WTC11 (cell line): Measurements from ENCODE around the gene FAM227B. TPM values are rescaled to one million over a fixed set of nuclear protein-coding genes. Genes with fewer than 3 reads are reported as not detected.
"Not testable (repeated sequence)": the region's sequence is repeated elsewhere in the genome, so short reads cannot be mapped to it uniquely, and the experiment has no call there.

Experiments
- ATAC-seq: fragments of 200-7000 bp; cut with Tn5 transposase; 2 replicates; pipeline ENCODE4 v1.10.0; 2021; ENCODE audit warnings: mild to moderate bottlenecking, moderate library complexity
- CTCF ChIA-PET: fragments of 300-600 bp; sonication (Branson Sonifier 250); formaldehyde crosslinking; loops from one replicate; lab custom pipeline; 2021; ENCODE audit warnings: antibody characterized with exemption; lab: Charles Lee
- POLR2A ChIA-PET: fragments of 350-600 bp; sonication (Branson Sonifier 250); formaldehyde crosslinking; loops from one replicate; lab custom pipeline; 2021; ENCODE audit warnings: antibody characterized with exemption; lab: Charles Lee
- DNase-seq: peaks from one replicate; pipeline ENCODE4 v3.0.0; 2021; ENCODE audit warnings: low spot score
- H3K27ac Mint-ChIP-seq: 2 replicates; pipeline ENCODE4 v1.8.0; 2021; ENCODE audit warnings: mixed read lengths
- H3K27me3 Mint-ChIP-seq: 2 replicates; pipeline ENCODE4 v1.8.0; 2021; ENCODE audit warnings: low read depth, mild to moderate bottlenecking, moderate library complexity, mixed read lengths
- H3K36me3 Mint-ChIP-seq: 2 replicates; pipeline ENCODE4 v1.8.0; 2021; ENCODE audit warnings: mixed read lengths
- H3K4me1 Mint-ChIP-seq: 2 replicates; pipeline ENCODE4 v1.8.0; 2022; ENCODE audit warnings: mixed read lengths
- H3K4me3 Mint-ChIP-seq: 2 replicates; pipeline ENCODE4 v1.8.0; 2021; ENCODE audit warnings: mild to moderate bottlenecking, moderate library complexity, mixed read lengths
- H3K9me3 Mint-ChIP-seq: 2 replicates; pipeline ENCODE4 v1.8.0; 2021; ENCODE audit warnings: mixed read lengths
- ATF3 ChIP-seq: sonication (generic); formaldehyde crosslinking; conservative IDR thresholded peaks from 2 replicates; pipeline ENCODE4 v1.8.1; 2022; ENCODE audit warnings: mild to moderate bottlenecking, missing genetic modification reagents
- ATF6 ChIP-seq: sonication (generic); formaldehyde crosslinking; IDR thresholded peaks from 2 replicates; pipeline ENCODE4 v1.8.1; 2023; ENCODE audit warnings: mild to moderate bottlenecking, missing genetic modification reagents
- ERG ChIP-seq: fragments of 250-450 bp; sonication (Bioruptor Pico); IDR thresholded peaks from 2 replicates; pipeline ENCODE4 v1.8.0; 2021; ENCODE audit warnings: mild to moderate bottlenecking
- FOXK1 ChIP-seq: sonication (generic); formaldehyde crosslinking; IDR thresholded peaks from 2 replicates; pipeline ENCODE4 v1.8.0; 2022; ENCODE audit warnings: mild to moderate bottlenecking, moderate library complexity, missing genetic modification reagents
- GABPB1 ChIP-seq: sonication (generic); formaldehyde crosslinking; IDR thresholded peaks from 2 replicates; pipeline ENCODE4 v1.8.1; 2023; ENCODE audit warnings: mild to moderate bottlenecking, missing genetic modification reagents
- HMGXB4 ChIP-seq: sonication (generic); formaldehyde crosslinking; IDR thresholded peaks from 2 replicates; pipeline ENCODE4 v1.8.1; 2023; ENCODE audit warnings: mild to moderate bottlenecking, moderate library complexity, missing genetic modification reagents
- MAX ChIP-seq: sonication (generic); formaldehyde crosslinking; IDR thresholded peaks from 2 replicates; pipeline ENCODE4 v1.8.0; 2022; ENCODE audit warnings: mild to moderate bottlenecking, missing genetic modification reagents
- MLX ChIP-seq: sonication (generic); formaldehyde crosslinking; IDR thresholded peaks from 2 replicates; pipeline ENCODE4 v1.8.1; 2023; ENCODE audit warnings: mild to moderate bottlenecking, missing genetic modification reagents, moderate library complexity
- MYBL2 ChIP-seq: sonication (generic); formaldehyde crosslinking; IDR thresholded peaks from 2 replicates; pipeline ENCODE4 v1.8.1; 2023; ENCODE audit warnings: mild to moderate bottlenecking, moderate library complexity, missing genetic modification reagents
- NFE2L1 ChIP-seq: sonication (generic); formaldehyde crosslinking; IDR thresholded peaks from 2 replicates; pipeline ENCODE4 v1.8.1; 2023; ENCODE audit warnings: missing genetic modification reagents
- NR1H2 ChIP-seq: sonication (generic); formaldehyde crosslinking; IDR thresholded peaks from 2 replicates; pipeline ENCODE4 v1.9.0; 2021; ENCODE audit warnings: mild to moderate bottlenecking, moderate library complexity, missing genetic modification reagents
- OVOL2 ChIP-seq: fragments of 250-450 bp; sonication (Bioruptor Pico); IDR thresholded peaks from 2 replicates; pipeline ENCODE4 v1.9.0; 2021; ENCODE audit warnings: mild to moderate bottlenecking, borderline replicate concordance
- PRRX2 ChIP-seq: fragments of 250-450 bp; sonication (Bioruptor Pico); IDR thresholded peaks from 2 replicates; pipeline ENCODE4 v1.8.0; 2021; ENCODE audit warnings: mild to moderate bottlenecking
- RORB ChIP-seq: fragments of 250-450 bp; sonication (Bioruptor Pico); IDR thresholded peaks from 2 replicates; pipeline ENCODE4 v1.9.0; 2021; ENCODE audit warnings: mild to moderate bottlenecking
- SOX15 ChIP-seq: fragments of 250-450 bp; sonication (Bioruptor Pico); IDR thresholded peaks from 2 replicates; pipeline ENCODE4 v1.9.0; 2021; ENCODE audit warnings: mild to moderate bottlenecking
- TEAD1 ChIP-seq: sonication (generic); formaldehyde crosslinking; IDR thresholded peaks from 2 replicates; pipeline ENCODE4 v1.8.0; 2022; ENCODE audit warnings: mild to moderate bottlenecking, missing genetic modification reagents
- ZMAT4 ChIP-seq: fragments of 250-450 bp; sonication (Bioruptor Pico); IDR thresholded peaks from 2 replicates; pipeline ENCODE4 v1.9.0; 2021; ENCODE audit warnings: mild to moderate bottlenecking
- ZNF281 ChIP-seq: sonication (generic); formaldehyde crosslinking; IDR thresholded peaks from 2 replicates; pipeline ENCODE4 v1.8.0; 2023; ENCODE audit warnings: mild to moderate bottlenecking, missing genetic modification reagents
- ZNF425 ChIP-seq: fragments of 250-450 bp; sonication (Bioruptor Pico); conservative IDR thresholded peaks from 2 replicates; pipeline ENCODE4 v1.9.0; 2021; ENCODE audit warnings: mild to moderate bottlenecking
- total RNA-seq: library from RNA; stranded (reverse); gene quantifications from 3 replicates; pipeline ENCODE4 v1.2.3, GENCODE V29; 2021

FAM227B gene
- total RNA-seq, 1 experiment from 2014 or later = 6.8 TPM

GRCh38 chr15:49604625-49605409 lies 15.8 kb downstream of the FAM227B start:
- ATAC-seq = no peak
- POLR2A ChIA-PET = no interaction called here
- TF ChIP-seq MLX (CRISPR knock-in tag) (no peak), GABPB1 (CRISPR knock-in tag) (no peak), OVOL2 (no peak), ZNF281 (no peak), RORB (no peak), NR1H2 (CRISPR knock-in tag) (no peak), ATF3 (no peak), HMGXB4 (CRISPR knock-in tag) (no peak), PRRX2 (no peak), ZMAT4 (CRISPR knock-in tag) (no peak), FOXK1 (CRISPR knock-in tag) (no peak), SOX15 (no peak), TEAD1 (no peak), MAX (CRISPR knock-in tag) (no peak), ATF6 (CRISPR knock-in tag) (no peak), MYBL2 (CRISPR knock-in tag) (no peak), ERG (CRISPR knock-in tag) (no peak), ZNF425 (CRISPR knock-in tag) (no peak), NFE2L1 (CRISPR knock-in tag) (no peak)
- TF ChIP-seq, all 79 proteins: peak for 0
- Mint-ChIP-seq H3K4me1 (no peaks in the 10 kb centered on the region), H3K27me3 (no peaks in the 10 kb centered on the region; the same call in 1 of the 2 replicates), H3K4me3 (no peak overlapping the region), H3K9me3 (peaks cover 30% of the 10 kb centered on the region), H3K27ac (no peak overlapping the region), H3K36me3 (peaks cover 8% of the 10 kb centered on the region; the same call in 1 of the 2 replicates)
- DNase-seq = no peak
- CTCF ChIA-PET = no interaction called here

- H3K4me1 Mint-ChIP-seq, H3K27ac Mint-ChIP-seq, H3K4me3 Mint-ChIP-seq, CTCF ChIA-PET, ATAC-seq, DNase-seq, H3K27me3 Mint-ChIP-seq, POLR2A ChIA-PET, H3K36me3 Mint-ChIP-seq: not testable (repeated sequence)
- peaks cover 22% of the 10 kb centered on the region for H3K9me3 Mint-ChIP-seq
Observed at GRCh38 chr15:49592829-49593316, 27.7 kb downstream of the FAM227B start.
